HG03460 (cell line): ENCODE results near the gene GPR31.
A peak's percentile ranks its signal among the peaks of the same experiment; 100 is the strongest.

Experiments
- ATAC-seq: cut with Tn5 transposase; IDR thresholded peaks from one replicate; pipeline ENCODE4 v1.9.1; 2021; ENCODE audit not compliant: unreplicated experiment

The GPR31 gene

GRCh38 chr6:167119670-167120582 is 37.9 kb downstream of the GPR31 start:
- no peak for ATAC-seq

- no peak for ATAC-seq
These were observed 38.9 kb downstream of the GPR31 start for GRCh38 chr6:167118839-167119238.

GRCh38 chr6:167118006-167118405 is 39.8 kb downstream of the GPR31 start:
- ATAC-seq = no peak

GRCh38 chr6:167116838-167117228 is 40.9 kb downstream of the GPR31 start:
- no peak for ATAC-seq

GRCh38 chr6:167116109-167116837 is 41.5 kb downstream of the GPR31 start:
- ATAC-seq = no peak

- no peak for ATAC-seq
These were observed 42.7 kb downstream of the GPR31 start for GRCh38 chr6:167115054-167115453.

GRCh38 chr6:167113935-167114910 is 43.6 kb downstream of the GPR31 start:
- ATAC-seq = peak; percentile 82

- peak; percentile 55 for ATAC-seq
These were observed 44.6 kb downstream of the GPR31 start for GRCh38 chr6:167113047-167113754.

GRCh38 chr6:167112421-167112820 is 45.4 kb downstream of the GPR31 start:
- no peak for ATAC-seq

GRCh38 chr6:167111597-167111996 is 46.2 kb downstream of the GPR31 start:
- ATAC-seq = no peak

GRCh38 chr6:167109651-167110050 is 48.1 kb downstream of the GPR31 start:
- no peak for ATAC-seq

GRCh38 chr6:167108278-167108677 is 49.5 kb downstream of the GPR31 start:
- no peak for ATAC-seq

- no peak for ATAC-seq
These were observed 50.0 kb downstream of the GPR31 start for GRCh38 chr6:167107787-167108186.

GRCh38 chr6:167106406-167106805 is 51.4 kb downstream of the GPR31 start:
- ATAC-seq = no peak
